SKM-1 treated with dmso at 0.1 percent for 144 hours (cell line): ENCODE data around the gene C1orf159.
"Not testable (repeated sequence)": the region's sequence is repeated elsewhere in the genome, so short reads cannot be mapped to it uniquely, and the experiment has no call there.

ENCODE experiments used
- DNase-seq: peaks from one replicate; lab custom pipeline; 2025; ENCODE audit not compliant: unreplicated experiment; lab: John Stamatoyannopoulos, UW

The C1orf159 gene

GRCh38 chr1:1150100-1150499 is 34.2 kb upstream of the C1orf159 start:
- no peak for DNase-seq

- DNase-seq: no peak
Observed at GRCh38 chr1:1149416-1149815, 33.5 kb upstream of the C1orf159 start.

GRCh38 chr1:1148569-1148968 is 32.7 kb upstream of the C1orf159 start:
- no peak for DNase-seq

- DNase-seq: no peak
Observed at GRCh38 chr1:1148061-1148460, 32.2 kb upstream of the C1orf159 start.

GRCh38 chr1:1146596-1146995 is 30.7 kb upstream of the C1orf159 start:
- DNase-seq: no peak

- no peak for DNase-seq
Observed at GRCh38 chr1:1146026-1146425, 30.1 kb upstream of the C1orf159 start.

- no peak for DNase-seq
Observed at GRCh38 chr1:1145547-1145914, 29.6 kb upstream of the C1orf159 start.

- DNase-seq: no peak
Observed at GRCh38 chr1:1144843-1145546, 29.1 kb upstream of the C1orf159 start.

- DNase-seq: no peak
Observed at GRCh38 chr1:1144122-1144842, 28.4 kb upstream of the C1orf159 start.

- DNase-seq: no peak
Observed at GRCh38 chr1:1143636-1144035, 27.7 kb upstream of the C1orf159 start.

- DNase-seq: no peak
Observed at GRCh38 chr1:1142844-1143243, 27.0 kb upstream of the C1orf159 start.

- not testable (repeated sequence) for DNase-seq
Observed at GRCh38 chr1:1142352-1142751, 26.5 kb upstream of the C1orf159 start.

GRCh38 chr1:1141911-1142250 is 26.0 kb upstream of the C1orf159 start:
- DNase-seq: no peak

GRCh38 chr1:1141244-1141910 is 25.5 kb upstream of the C1orf159 start:
- DNase-seq: no peak

GRCh38 chr1:1140673-1141072 is 24.8 kb upstream of the C1orf159 start:
- DNase-seq: no peak

- DNase-seq: no peak
Observed at GRCh38 chr1:1137256-1138045, 21.6 kb upstream of the C1orf159 start.

GRCh38 chr1:1136547-1137230 is 20.8 kb upstream of the C1orf159 start:
- DNase-seq: no peak

GRCh38 chr1:1135339-1136136 is 19.6 kb upstream of the C1orf159 start:
- DNase-seq: no peak

- DNase-seq: no peak
Observed at GRCh38 chr1:1134300-1134970, 18.5 kb upstream of the C1orf159 start.
